Panc1 (cell line): ENCODE results near the gene MAGEA8.

Experiments
- CTCF ChIP-seq: fragments of 450-650 bp; IDR thresholded peaks from 2 replicates; pipeline ENCODE4 v1.5.1; 2017; ENCODE audit warnings: mild to moderate bottlenecking
- REST ChIP-seq, 2 experiments: IDR thresholded peaks; 2 replicates each; pipeline ENCODE4 v1.6.1; 2011 to 2012; ENCODE audit warnings: low read depth in 2 of 2, control low read depth in 1 of 2, low read length in 1 of 2, mild to moderate bottlenecking in 1 of 2, moderate library complexity in 1 of 2; ENCODE audit not compliant: insufficient read depth in 1 of 2

GRCh38 chrX:149837167-149837566 is 43.8 kb upstream of the MAGEA8 start:
- TF ChIP-seq CTCF (no peak), REST (IDR thresholded peaks at IDR 0.05; ENCODE audit: insufficient read depth in 1 of 2, low read depth in 2 of 2, low read length in 1 of 2) (no peak)
